SH-SY5Y (cell line): ENCODE results near the gene ZNF418.

Experiments
- GATA2 ChIP-seq: IDR thresholded peaks from 2 replicates; pipeline ENCODE4 v1.6.1; 2011; ENCODE audit warnings: mild to moderate bottlenecking, low read depth, low read length
- GATA3 ChIP-seq: IDR thresholded peaks from 2 replicates; pipeline ENCODE4 v1.6.1; 2011; ENCODE audit warnings: low read depth, mild to moderate bottlenecking, low read length, moderate library complexity

- no peak for TF ChIP-seq GATA2
- TF ChIP-seq GATA3 = no peak
Observed at GRCh38 chr19:57927587-57927986, 7.6 kb downstream of the ZNF418 start.
